Caco-2 (cell line): ENCODE results near the gene ZNF467. TPM values are rescaled to one million over a fixed set of nuclear protein-coding genes. Genes with fewer than 3 reads are reported as not detected.

Experiments used
- BruUV-seq: library from RNA; stranded (reverse); fragments of 400-500 nt; replicated peaks from 2 replicates; lab custom pipeline; 2021; lab: Mats Ljungman, UMichigan
- CTCF ChIA-PET: fragments of 300-600 bp; sonication (Branson Sonifier 250); formaldehyde crosslinking; loops from one replicate; lab custom pipeline; 2022; ENCODE audit warnings: antibody characterized with exemption; lab: Charles Lee
- POLR2A ChIA-PET: fragments of 300-600 bp; sonication (Branson Sonifier 250); formaldehyde crosslinking; loops from one replicate; lab custom pipeline; 2022; ENCODE audit warnings: antibody characterized with exemption; lab: Charles Lee
- DNase-seq, 2 experiments: peaks; one replicate each; pipeline versions ENCODE4 v3.0.0 to v3.0.0-alpha.2; 2020 to 2022
- H3K27me3 ChIP-seq: replicated peaks from 2 replicates; pipeline ENCODE4 v1.6.0; 2011; ENCODE audit warnings: low read length; ENCODE audit not compliant: control insufficient read depth, insufficient read depth
- H3K36me3 ChIP-seq: 2 replicates; pipeline ENCODE4 v1.5.1; 2011; ENCODE audit warnings: low read length; ENCODE audit not compliant: control insufficient read depth, insufficient read depth
- H3K4me1 ChIP-seq: fragments of 250-450 bp; sonication (Bioruptor Pico); 2 replicates; pipeline ENCODE4 v1.5.1; 2020; ENCODE audit warnings: mild to moderate bottlenecking
- H3K4me3 ChIP-seq: 2 replicates; pipeline ENCODE4 v1.5.1; 2011; ENCODE audit warnings: low read depth, mild to moderate bottlenecking, control low read depth, low read length
- H3K9me3 ChIP-seq: fragments of 250-450 bp; sonication (Bioruptor Pico); 2 replicates; pipeline ENCODE4 v1.5.1; 2020; ENCODE audit warnings: mild to moderate bottlenecking, moderate library complexity
- H3K27ac Mint-ChIP-seq: one replicate; pipeline ENCODE4 v1.8.0; 2022; ENCODE audit warnings: mixed read lengths; ENCODE audit not compliant: unreplicated experiment
- H3K27me3 Mint-ChIP-seq: one replicate; pipeline ENCODE4 v1.8.0; 2022; ENCODE audit warnings: mixed read lengths; ENCODE audit not compliant: insufficient read depth, unreplicated experiment
- H3K36me3 Mint-ChIP-seq: one replicate; pipeline ENCODE4 v1.8.0; 2022; ENCODE audit warnings: mild to moderate bottlenecking, mixed read lengths; ENCODE audit not compliant: insufficient read depth, unreplicated experiment
- H3K4me1 Mint-ChIP-seq: one replicate; pipeline ENCODE4 v1.8.0; 2022; ENCODE audit warnings: low read depth, mixed read lengths; ENCODE audit not compliant: unreplicated experiment
- H3K4me3 Mint-ChIP-seq: one replicate; pipeline ENCODE4 v1.8.0; 2022; ENCODE audit warnings: mild to moderate bottlenecking, moderate library complexity, mixed read lengths; ENCODE audit not compliant: unreplicated experiment
- H3K9me3 Mint-ChIP-seq: one replicate; pipeline ENCODE4 v1.8.0; 2022; ENCODE audit warnings: mixed read lengths; ENCODE audit not compliant: unreplicated experiment
- intact Hi-C: fragments of 100-400 bp; cut with micrococcal nuclease; formaldehyde crosslinking; loops from one replicate; pipeline ENCODE4 v1.10.0; 2022; ENCODE audit not compliant: unreplicated experiment
- total RNA-seq: library from RNA; stranded (reverse); gene quantifications from 2 replicates; pipeline ENCODE4 v1.2.3, GENCODE V29; 2022
- TF ChIP-seq, protein P1 (sequence below), 2 experiments: fragments of 200-600 bp in 1 of 2; IDR thresholded peaks; 1 replicate in 1 of 2; 2 replicates in 1 of 2; pipeline versions ENCODE4 v1.5.1 to v1.8.0; 2011 to 2022; ENCODE audit warnings: antibody characterized with exemption in 1 of 2, control low read depth in 1 of 2, inconsistent platforms in 1 of 2, low read depth in 1 of 2, low read length in 1 of 2, mild to moderate bottlenecking in 1 of 2, moderate library complexity in 1 of 2; ENCODE audit not compliant: insufficient read depth in 1 of 2, severe bottlenecking in 1 of 2, unreplicated experiment in 1 of 2

ZNF467 gene
- total RNA-seq, 1 experiment from 2014 or later, result 1.7 TPM

DNA sequence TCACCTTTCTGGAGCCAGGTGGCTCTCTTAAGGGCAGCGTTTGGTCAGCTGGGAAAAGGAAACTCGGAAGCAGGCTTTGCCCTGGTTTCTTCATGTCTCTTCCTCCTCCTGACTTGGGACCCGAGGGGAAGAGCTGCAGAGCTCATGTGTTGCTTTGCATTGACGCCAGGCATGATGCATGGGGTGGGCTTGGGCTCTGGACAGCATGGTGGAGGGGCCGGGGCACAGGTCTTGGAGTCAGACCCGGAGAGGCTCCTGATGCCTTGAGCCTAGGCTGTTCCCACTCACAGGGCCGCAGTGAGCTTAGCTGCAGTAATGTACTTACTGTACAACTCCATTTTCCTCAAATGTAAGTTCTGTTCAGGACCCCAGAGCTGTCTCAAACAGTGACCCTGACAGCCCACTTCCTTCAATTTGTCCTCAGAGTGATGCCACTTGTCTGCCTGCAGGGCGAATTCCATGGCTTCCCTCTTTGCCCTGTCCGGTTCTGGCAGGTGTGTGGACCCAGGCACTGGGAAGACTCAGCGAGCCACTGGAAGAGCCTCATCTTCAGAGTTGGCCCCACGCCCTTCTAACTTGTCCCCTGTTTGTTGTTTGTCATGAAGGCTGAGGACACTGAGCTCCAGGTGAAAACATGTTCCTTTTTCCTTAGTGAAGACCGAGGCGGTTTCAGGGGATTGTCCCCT is 50.2 kb downstream of the ZNF467 start:
- Mint-ChIP-seq H3K9me3 (no peaks in the 10 kb centered on the region), H3K4me1 (peaks cover 4% of the 10 kb centered on the region), H3K4me3 (no peak overlapping the region), H3K36me3 (no peaks in the 10 kb centered on the region), H3K27me3 (no peaks in the 10 kb centered on the region), H3K27ac (no peak overlapping the region)
- Histone ChIP-seq H3K4me3 (no peak overlapping the region), H3K4me1 (peaks cover 8% of the 10 kb centered on the region), H3K9me3 (no peaks in the 10 kb centered on the region), H3K36me3 (no peaks in the 10 kb centered on the region), H3K27me3 (no peaks in the 10 kb centered on the region)
- intact Hi-C loops, result no loop called here
- BruUV-seq, result no TSS peak
- ChIA-PET CTCF (interaction anchor here (0.9 kb wide), 1 partner anchor 99 kb away, joined by 3 read pairs; no protein-coding TSS in a partner anchor), POLR2A (no interaction called here)
- TF ChIP-seq, protein P1, sequence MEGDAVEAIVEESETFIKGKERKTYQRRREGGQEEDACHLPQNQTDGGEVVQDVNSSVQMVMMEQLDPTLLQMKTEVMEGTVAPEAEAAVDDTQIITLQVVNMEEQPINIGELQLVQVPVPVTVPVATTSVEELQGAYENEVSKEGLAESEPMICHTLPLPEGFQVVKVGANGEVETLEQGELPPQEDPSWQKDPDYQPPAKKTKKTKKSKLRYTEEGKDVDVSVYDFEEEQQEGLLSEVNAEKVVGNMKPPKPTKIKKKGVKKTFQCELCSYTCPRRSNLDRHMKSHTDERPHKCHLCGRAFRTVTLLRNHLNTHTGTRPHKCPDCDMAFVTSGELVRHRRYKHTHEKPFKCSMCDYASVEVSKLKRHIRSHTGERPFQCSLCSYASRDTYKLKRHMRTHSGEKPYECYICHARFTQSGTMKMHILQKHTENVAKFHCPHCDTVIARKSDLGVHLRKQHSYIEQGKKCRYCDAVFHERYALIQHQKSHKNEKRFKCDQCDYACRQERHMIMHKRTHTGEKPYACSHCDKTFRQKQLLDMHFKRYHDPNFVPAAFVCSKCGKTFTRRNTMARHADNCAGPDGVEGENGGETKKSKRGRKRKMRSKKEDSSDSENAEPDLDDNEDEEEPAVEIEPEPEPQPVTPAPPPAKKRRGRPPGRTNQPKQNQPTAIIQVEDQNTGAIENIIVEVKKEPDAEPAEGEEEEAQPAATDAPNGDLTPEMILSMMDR (IDR thresholded peaks at IDR 0.05; ENCODE audit: insufficient read depth in 1 of 2, low read depth in 1 of 2, low read length in 1 of 2, severe bottlenecking in 1 of 2, unreplicated experiment in 1 of 2), result no peak
- DNase-seq, result peak in 1 of 2 experiments; percentile 26

DNA sequence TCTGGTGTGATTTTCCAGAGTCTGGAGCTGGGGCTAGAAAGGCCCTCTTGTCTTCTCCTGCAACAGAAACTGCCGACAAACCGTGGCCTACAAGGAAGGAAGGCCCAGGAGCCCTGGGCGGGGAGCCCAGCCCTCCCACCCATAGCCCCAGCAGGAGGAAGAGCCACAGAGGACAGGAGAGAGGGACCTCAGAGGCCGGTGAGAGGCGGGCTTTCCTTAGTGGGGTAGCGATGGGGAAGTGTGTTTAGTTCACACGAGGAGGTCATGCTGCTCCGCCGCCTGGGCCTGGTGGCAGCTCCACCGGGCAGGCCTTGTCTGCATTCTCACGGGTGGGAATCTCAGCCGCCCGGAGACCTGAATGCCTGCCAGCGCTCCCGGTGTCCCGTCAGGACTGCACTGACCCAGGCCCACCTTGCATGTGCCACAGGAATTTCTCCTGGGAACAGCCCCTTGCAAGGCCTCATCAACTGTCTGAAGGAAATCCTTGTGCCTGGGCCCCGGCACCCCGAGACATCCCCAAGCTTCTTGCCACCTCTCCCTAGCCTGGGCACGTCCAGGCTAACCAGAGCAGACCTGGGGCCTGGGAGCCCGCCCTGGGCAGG is 50.9 kb downstream of the ZNF467 start:
- no peaks in the 10 kb centered on the region for H3K36me3 ChIP-seq
- no peaks in the 10 kb centered on the region for H3K27me3 Mint-ChIP-seq
- H3K27ac Mint-ChIP-seq, result no peak overlapping the region
- BruUV-seq, result no TSS peak
- intact Hi-C loops, result no loop called here
- H3K9me3 ChIP-seq, result no peaks in the 10 kb centered on the region
- H3K4me3 ChIP-seq, result no peak overlapping the region
- peak in 1 of 2 experiments; percentile 20 for DNase-seq
- H3K4me1 Mint-ChIP-seq, result peaks cover 4% of the 10 kb centered on the region
- H3K9me3 Mint-ChIP-seq, result no peaks in the 10 kb centered on the region
- ChIA-PET CTCF (no interaction called here), POLR2A (no interaction called here)
- no peak overlapping the region for H3K4me3 Mint-ChIP-seq
- H3K36me3 Mint-ChIP-seq, result no peaks in the 10 kb centered on the region
- TF ChIP-seq, protein P1 (IDR thresholded peaks at IDR 0.05; ENCODE audit: insufficient read depth in 1 of 2, low read depth in 1 of 2, low read length in 1 of 2, severe bottlenecking in 1 of 2, unreplicated experiment in 1 of 2), result no peak
- peaks cover 8% of the 10 kb centered on the region for H3K4me1 ChIP-seq
- no peaks in the 10 kb centered on the region for H3K27me3 ChIP-seq

DNA sequence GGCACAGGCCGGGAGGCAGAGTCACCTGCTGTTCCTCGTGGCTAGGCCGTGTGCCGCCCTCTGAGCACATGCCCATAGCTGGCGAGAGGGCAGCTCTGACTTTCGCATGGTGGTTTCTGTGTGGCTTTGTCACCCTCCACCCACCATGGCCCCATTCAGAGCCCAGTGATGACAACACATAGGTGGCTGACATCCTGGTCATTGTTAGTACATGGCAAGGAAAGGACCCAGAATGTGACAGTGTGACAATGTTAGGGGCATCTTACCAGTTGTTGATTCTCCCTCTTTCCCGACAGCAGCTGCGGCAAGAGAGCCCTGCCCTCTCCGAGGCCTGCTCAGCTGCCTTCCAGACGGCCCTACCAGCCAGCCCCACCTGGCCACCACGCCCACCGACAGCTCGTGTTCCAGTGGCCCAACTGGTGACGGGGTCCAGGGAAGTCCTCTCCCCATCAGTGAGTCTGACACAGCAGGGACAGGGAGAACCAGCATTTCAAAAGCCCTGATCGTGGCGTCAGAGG is 52.2 kb downstream of the ZNF467 start:
- ChIA-PET CTCF (no interaction called here), POLR2A (no interaction called here)
- BruUV-seq, result no TSS peak
- Mint-ChIP-seq H3K36me3 (no peaks in the 10 kb centered on the region), H3K4me3 (no peak overlapping the region), H3K27ac (no peak overlapping the region), H3K4me1 (peaks cover 4% of the 10 kb centered on the region), H3K27me3 (no peaks in the 10 kb centered on the region), H3K9me3 (no peaks in the 10 kb centered on the region)
- no peaks in the 10 kb centered on the region for H3K27me3 ChIP-seq
- no peak overlapping the region for H3K4me3 ChIP-seq
- DNase-seq, result peak in 1 of 2 experiments; percentile 20
- H3K36me3 ChIP-seq, result no peaks in the 10 kb centered on the region
- H3K4me1 ChIP-seq, result peaks cover 8% of the 10 kb centered on the region
- TF ChIP-seq, protein P1 (IDR thresholded peaks at IDR 0.05; ENCODE audit: insufficient read depth in 1 of 2, low read depth in 1 of 2, low read length in 1 of 2, severe bottlenecking in 1 of 2, unreplicated experiment in 1 of 2), result no peak
- intact Hi-C loops, result no loop called here
- H3K9me3 ChIP-seq, result no peaks in the 10 kb centered on the region
